H1 (cell line): ENCODE data around the gene OGDHL. TPM values are rescaled to one million over a fixed set of nuclear protein-coding genes. Genes with fewer than 3 reads are reported as not detected.

Source experiments
- CTCF ChIA-PET: fragments of 300-600 bp; sonication (Branson Sonifier 250); formaldehyde crosslinking; loops from one replicate; lab custom pipeline; 2021; ENCODE audit not compliant: partially characterized antibody; lab: Charles Lee
- POLR2A ChIA-PET: fragments of 300-600 bp; sonication (Branson Sonifier 250); formaldehyde crosslinking; loops from one replicate; lab custom pipeline; 2021; ENCODE audit warnings: inconsistent platforms; ENCODE audit not compliant: partially characterized antibody; lab: Charles Lee
- DNase-seq, 2 experiments: peaks; one replicate each; pipeline versions ENCODE4 v3.0.0 to v3.0.0-alpha.2; 2010 to 2022; ENCODE audit warnings: low spot score in 2 of 2, low read depth in 1 of 2, mixed read lengths in 1 of 2
- FAIRE-seq: peaks from 2 replicates; lab custom pipeline; 2011; peaks lifted over from hg19 to GRCh38; lab: Jason Lieb, UNC
- H2AFZ ChIP-seq: 2 replicates; pipeline ENCODE4 v1.8.1; 2012; ENCODE audit warnings: low read length, inconsistent platforms
- H2AK5ac ChIP-seq: 2 replicates; pipeline ENCODE4 v1.6.1; 2013; ENCODE audit warnings: low read depth, low read length
- H2BK120ac ChIP-seq: replicated peaks from 2 replicates; pipeline ENCODE3; 2013; ENCODE audit warnings: low read depth, low read length, inconsistent platforms
- H2BK12ac ChIP-seq: 2 replicates; pipeline ENCODE4 v1.6.1; 2013; ENCODE audit warnings: low read depth, low read length
- H2BK15ac ChIP-seq: 2 replicates; pipeline ENCODE4 v1.6.1; 2013; ENCODE audit warnings: low read length
- H2BK20ac ChIP-seq: 2 replicates; pipeline ENCODE4 v1.6.1; 2013; ENCODE audit warnings: low read length
- H2BK5ac ChIP-seq: 2 replicates; pipeline ENCODE4 v1.6.1; 2013; ENCODE audit warnings: low read depth, low read length
- H3K14ac ChIP-seq: 2 replicates; pipeline ENCODE4 v1.6.1; 2013; ENCODE audit warnings: inconsistent platforms; ENCODE audit not compliant: insufficient read length
- H3K18ac ChIP-seq: 2 replicates; pipeline ENCODE4 v1.6.1; 2013; ENCODE audit warnings: low read length; ENCODE audit errors: extremely low read depth
- H3K23ac ChIP-seq: 2 replicates; pipeline ENCODE4 v1.6.1; 2013; ENCODE audit warnings: inconsistent platforms; ENCODE audit not compliant: insufficient read length
- H3K23me2 ChIP-seq: 2 replicates; pipeline ENCODE4 v1.6.1; 2013; ENCODE audit warnings: low read depth, low read length
- H3K27ac ChIP-seq: 2 replicates; pipeline ENCODE4 v1.6.1; 2011; ENCODE audit warnings: low read depth, low read length, inconsistent platforms
- H3K27me3 ChIP-seq, 4 experiments: replicated peaks in 1 of 4; 1 replicate in 1 of 4; 2 replicates in 3 of 4; pipeline versions ENCODE4 v1.6.1 to v1.8.1; 2011 to 2013; ENCODE audit warnings: low read length in 3 of 4, mild to moderate bottlenecking in 3 of 4, inconsistent platforms in 2 of 4, mixed read lengths in 2 of 4, moderate library complexity in 1 of 4; ENCODE audit not compliant: control insufficient read depth in 3 of 4, insufficient read depth in 3 of 4; ENCODE audit errors: extremely low read depth in 1 of 4
- H3K36me3 ChIP-seq, 4 experiments: 2 replicates each; pipeline versions ENCODE4 v1.6.1 to v1.8.1; 2011 to 2013; ENCODE audit warnings: mild to moderate bottlenecking in 4 of 4, low read length in 3 of 4, moderate library complexity in 2 of 4, control low read depth in 1 of 4, inconsistent platforms in 1 of 4; ENCODE audit not compliant: insufficient read depth in 4 of 4, control insufficient read depth in 2 of 4
- H3K4ac ChIP-seq: replicated peaks from 2 replicates; pipeline ENCODE3; 2013; ENCODE audit warnings: low read length, low read depth, mixed read lengths, inconsistent platforms; ENCODE audit not compliant: insufficient read length
- H3K4me1 ChIP-seq, 4 experiments: replicated peaks in 1 of 4; 1 replicate in 1 of 4; 2 replicates in 3 of 4; pipeline versions ENCODE4 v1.6.1 to v1.8.1; 2011 to 2013; ENCODE audit warnings: low read length in 3 of 4, inconsistent platforms in 2 of 4, mixed read lengths in 1 of 4; ENCODE audit not compliant: insufficient read depth in 4 of 4, control insufficient read depth in 3 of 4
- H3K4me2 ChIP-seq, 2 experiments: 2 replicates each; pipeline versions ENCODE4 v1.6.1 to v1.8.1; 2011 to 2013; ENCODE audit warnings: low read depth in 2 of 2, low read length in 2 of 2, control low read depth in 1 of 2, inconsistent platforms in 1 of 2, mild to moderate bottlenecking in 1 of 2; ENCODE audit not compliant: insufficient read depth in 1 of 2
- H3K4me3 ChIP-seq, 4 experiments: fragments of 200-600, 300-600 bp in 1 of 4; sonication (generic), shearing (Covaris generic), sonication (Bioruptor Twin) in 1 of 4; 2 replicates each; pipeline versions ENCODE4 v1.5.1 to v1.8.1; 2011 to 2016; ENCODE audit warnings: low read length in 4 of 4, low read depth in 3 of 4, control low read depth in 2 of 4, inconsistent platforms in 2 of 4, mild to moderate bottlenecking in 2 of 4, mixed read lengths in 1 of 4, moderate library complexity in 1 of 4; ENCODE audit not compliant: insufficient read depth in 2 of 4; ENCODE audit errors: extremely low read depth in 1 of 4
- H3K56ac ChIP-seq: replicated peaks from 2 replicates; pipeline ENCODE3; 2013; ENCODE audit warnings: low read depth, mild to moderate bottlenecking, mixed read lengths, low read length, inconsistent platforms; ENCODE audit not compliant: insufficient read length
- H3K79me1 ChIP-seq: 2 replicates; pipeline ENCODE4 v1.6.1; 2013; ENCODE audit warnings: low read depth, low read length, control low read depth
- H3K79me2 ChIP-seq, 2 experiments: 2 replicates each; pipeline versions ENCODE4 v1.6.1 to v1.8.1; 2012 to 2013; ENCODE audit warnings: low read length in 2 of 2, mild to moderate bottlenecking in 2 of 2, inconsistent platforms in 1 of 2; ENCODE audit not compliant: insufficient read depth in 2 of 2, control insufficient read depth in 1 of 2
- H3K9ac ChIP-seq, 4 experiments: replicated peaks in 1 of 4; 1 replicate in 1 of 4; 2 replicates in 3 of 4; pipeline versions ENCODE4 v1.6.1 to v1.8.1; 2011 to 2013; ENCODE audit warnings: low read depth in 3 of 4, low read length in 3 of 4, control low read depth in 2 of 4, mild to moderate bottlenecking in 2 of 4, moderate library complexity in 2 of 4, inconsistent platforms in 1 of 4; ENCODE audit errors: extremely low read depth in 1 of 4
- H3K9me3 ChIP-seq, 2 experiments: 2 replicates each; pipeline versions ENCODE4 v1.6.1 to v1.8.1; 2012 to 2013; ENCODE audit warnings: mild to moderate bottlenecking in 2 of 2, moderate library complexity in 2 of 2, control low read depth in 1 of 2, inconsistent platforms in 1 of 2, low read depth in 1 of 2, low read length in 1 of 2, mixed read lengths in 1 of 2; ENCODE audit not compliant: insufficient read depth in 2 of 2
- H4K20me1 ChIP-seq, 2 experiments: replicated peaks in 1 of 2; 2 replicates each; pipeline versions ENCODE3 to v1.8.1; 2011 to 2013; ENCODE audit warnings: inconsistent platforms in 2 of 2, low read length in 2 of 2, mild to moderate bottlenecking in 1 of 2; ENCODE audit not compliant: insufficient read depth in 2 of 2, control insufficient read depth in 1 of 2
- H4K5ac ChIP-seq: 2 replicates; pipeline ENCODE4 v1.6.1; 2013; ENCODE audit warnings: low read length, low read depth, mixed read lengths, inconsistent platforms; ENCODE audit not compliant: insufficient read length
- H4K8ac ChIP-seq: 2 replicates; pipeline ENCODE4 v1.8.0; 2013; ENCODE audit warnings: mild to moderate bottlenecking, moderate library complexity, low read length, inconsistent platforms; ENCODE audit not compliant: insufficient read depth; ENCODE audit errors: extremely low read depth
- H4K91ac ChIP-seq: replicated peaks from 2 replicates; pipeline ENCODE3; 2013; ENCODE audit warnings: low read length, mixed read lengths, inconsistent platforms; ENCODE audit not compliant: insufficient read length
- CREB1 ChIP-seq: IDR thresholded peaks from 2 replicates; pipeline ENCODE4 v1.6.1; 2012; ENCODE audit warnings: inconsistent platforms
- EGR1 ChIP-seq: IDR thresholded peaks from 2 replicates; pipeline ENCODE4 v1.6.1; 2011; ENCODE audit warnings: low read depth, low read length, borderline replicate concordance
- JUN ChIP-seq: IDR thresholded peaks from 2 replicates; pipeline ENCODE4 v1.6.1; 2011; ENCODE audit warnings: low read depth, mild to moderate bottlenecking, improper control_type of control experiment, low read length
- KDM1A ChIP-seq: fragments of 200-600, 300-600 bp; sonication (generic); IDR thresholded peaks from 2 replicates; pipeline ENCODE4 v1.7.1; 2016; ENCODE audit warnings: mild to moderate bottlenecking, low read length, borderline replicate concordance
- MAFK ChIP-seq: IDR thresholded peaks from 2 replicates; pipeline ENCODE4 v1.6.1; 2012; ENCODE audit warnings: low read depth, mild to moderate bottlenecking, improper control_type of control experiment, low read length
- NANOG ChIP-seq: IDR thresholded peaks from 2 replicates; pipeline ENCODE4 v1.6.1; 2011; ENCODE audit warnings: low read length, low read depth, mild to moderate bottlenecking, inconsistent platforms; ENCODE audit not compliant: insufficient read depth, poor library complexity, severe bottlenecking
- NRF1 ChIP-seq: IDR thresholded peaks from 2 replicates; pipeline ENCODE4 v1.6.1; 2011; ENCODE audit warnings: mild to moderate bottlenecking, low read depth, low read length, improper control_type of control experiment
- POLR2A ChIP-seq, 2 experiments: IDR thresholded peaks; 1 replicate in 1 of 2; 2 replicates in 1 of 2; pipeline ENCODE4 v1.6.1; 2011; ENCODE audit warnings: low read depth in 2 of 2, low read length in 2 of 2, mild to moderate bottlenecking in 2 of 2; ENCODE audit errors: control extremely low read depth in 1 of 2
- RNF2 ChIP-seq: fragments of 200-900, 300-1000 bp; sonication (generic); IDR thresholded peaks from 2 replicates; pipeline ENCODE4 v1.7.1; 2016; ENCODE audit warnings: borderline replicate concordance, low read depth, mild to moderate bottlenecking, antibody characterized with exemption, low read length; ENCODE audit not compliant: poor library complexity, severe bottlenecking; ENCODE audit errors: missing control alignments
- SIRT6 ChIP-seq: IDR thresholded peaks from one replicate; pipeline ENCODE4 v1.7.1; 2012; ENCODE audit warnings: low read length, inconsistent platforms
- TAF7 ChIP-seq: optimal IDR thresholded peaks from 2 replicates; pipeline ENCODE3; 2011; ENCODE audit warnings: low read depth, mild to moderate bottlenecking, inconsistent platforms, low read length, moderate library complexity, borderline replicate concordance
- WGBS, 2 experiments: shearing (Covaris generic) in 1 of 2; methylation state at CpG; one replicate each; pipeline versions ENCODE4 v1.1.6 to v1.1.7; 2013 to 2015; ENCODE audit warnings: low lambda C conversion rate in 2 of 2, mixed read lengths in 2 of 2, inconsistent platforms in 1 of 2, low coverage in 1 of 2, missing lambda C conversion rate in 1 of 2; ENCODE audit not compliant: insufficient replicate concordance in 2 of 2, insufficient coverage in 1 of 2, insufficient read length in 1 of 2; ENCODE audit errors: extremely low coverage in 1 of 2, missing lambda C conversion rate in 1 of 2; 5-methylcytosine and 5-hydroxymethylcytosine counted together
- polyA plus RNA-seq, 7 experiments: library from polyadenylated mRNA; depleted of rRNA in 3 of 7; stranded (reverse) in 5 of 7; unstranded in 2 of 7; fragments of >200 nt in 5 of 7; fragments of 200-250 nt in 2 of 7; gene quantifications; 1 replicate in 5 of 7; 2 replicates in 1 of 7; 4 replicates in 1 of 7; pipeline versions ENCODE4 v1.2.1 to v1.2.3, GENCODE V29; 2011 to 2013; ENCODE audit warnings: missing spikeins in 2 of 7, mixed read lengths in 2 of 7
- total RNA-seq: library from RNA; stranded (reverse); fragmentation: NEBNext Ultra II Directional; extraction: Animal tissue kit (Norgen Biotek cat#: 25700); gene quantifications from 2 replicates; pipeline ENCODE4 v1.2.1, GENCODE V29; 2021
- TF ChIP-seq, protein P1 (sequence below), 3 experiments: IDR thresholded peaks; 1 replicate in 2 of 3; 2 replicates in 1 of 3; pipeline versions ENCODE4 v1.5.1 to v1.6.1; 2011; ENCODE audit warnings: low read length in 3 of 3, mild to moderate bottlenecking in 3 of 3, inconsistent platforms in 2 of 3, low read depth in 1 of 3, moderate library complexity in 1 of 3; ENCODE audit not compliant: insufficient read depth in 1 of 3; ENCODE audit errors: control extremely low read depth in 1 of 3

The OGDHL gene
- total and polyA plus RNA-seq, 2 of the 8 experiments (the other 6 are each of a cell fraction or from before 2014, with no cell fraction given) = 16.1 to 16.6 TPM

DNA sequence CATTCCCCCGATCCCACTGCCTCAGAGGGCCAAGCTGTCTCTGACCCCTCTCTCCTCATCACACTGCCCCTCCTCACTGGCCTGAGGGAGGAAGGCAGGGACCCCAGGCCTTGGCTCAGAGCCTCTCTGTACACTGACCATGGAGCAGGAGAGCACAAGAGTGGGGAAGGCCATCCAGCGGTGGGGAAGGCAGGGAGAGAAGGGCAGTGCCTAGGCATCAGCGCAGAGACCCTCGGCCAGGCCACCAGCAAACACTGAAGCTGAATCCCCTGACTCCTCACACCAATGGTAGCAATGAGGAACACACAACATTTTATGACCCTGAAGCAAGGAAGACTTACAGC lies 14.8 kb downstream of the OGDHL start:
- POLR2A ChIA-PET = interaction anchor here (1.4 kb wide), 1 partner anchor 8 kb away, joined by 3 read pairs; no protein-coding TSS in a partner anchor
- Histone ChIP-seq H3K79me2 (no peaks in the 10 kb centered on the region), H3K27ac (no peak overlapping the region), H4K5ac (no peak overlapping the region), H3K23ac (no peak overlapping the region), H3K4me1 (no peaks in the 10 kb centered on the region), H3K4me3 (no peak overlapping the region), H3K14ac (no peak overlapping the region), H4K20me1 (peaks cover 2 to 7% of the 10 kb centered on the region in 2 experiments), H3K36me3 (peaks cover 0 to 7% (median 6%) of the 10 kb centered on the region in 4 experiments; a peak in 4 of 8 replicates), H3K23me2 (peaks cover 1% of the 10 kb centered on the region; the same call in 1 of the 2 replicates), H3K18ac (no peak overlapping the region), H2BK12ac (no peak overlapping the region), H3K27me3 (no peaks in the 10 kb centered on the region), H3K56ac (no peak overlapping the region), H3K9me3 (no peaks in the 10 kb centered on the region), H2BK120ac (no peak overlapping the region), H4K91ac (no peak overlapping the region), H2BK15ac (no peak overlapping the region), H2AFZ (no peak overlapping the region), H4K8ac (no peak overlapping the region), H3K79me1 (no peaks in the 10 kb centered on the region; the same call in none of the 2 replicates), H2AK5ac (no peak overlapping the region), H2BK5ac (no peak overlapping the region; the same call in 1 of the 2 replicates), H2BK20ac (no peak overlapping the region), H3K4ac (no peak overlapping the region), H3K9ac (no peak overlapping the region), H3K4me2 (no peak overlapping the region)
- FAIRE-seq (no peak), DNase-seq (no peak)
- CTCF ChIA-PET = interaction anchor here (1.4 to 4.5 kb wide), 3 partner anchors 12 to 153 kb away, joined by 4 to 36 read pairs (median 6); no protein-coding TSS in a partner anchor
- WGBS, 2 experiments = 94% methylated on average over 4 of the region's 4 CpGs; no CpG with 5 or more reads in 1 of the 2 experiments
- no peak for TF ChIP-seq SIRT6
- no peak for TF ChIP-seq RNF2
- TF ChIP-seq, protein P1, sequence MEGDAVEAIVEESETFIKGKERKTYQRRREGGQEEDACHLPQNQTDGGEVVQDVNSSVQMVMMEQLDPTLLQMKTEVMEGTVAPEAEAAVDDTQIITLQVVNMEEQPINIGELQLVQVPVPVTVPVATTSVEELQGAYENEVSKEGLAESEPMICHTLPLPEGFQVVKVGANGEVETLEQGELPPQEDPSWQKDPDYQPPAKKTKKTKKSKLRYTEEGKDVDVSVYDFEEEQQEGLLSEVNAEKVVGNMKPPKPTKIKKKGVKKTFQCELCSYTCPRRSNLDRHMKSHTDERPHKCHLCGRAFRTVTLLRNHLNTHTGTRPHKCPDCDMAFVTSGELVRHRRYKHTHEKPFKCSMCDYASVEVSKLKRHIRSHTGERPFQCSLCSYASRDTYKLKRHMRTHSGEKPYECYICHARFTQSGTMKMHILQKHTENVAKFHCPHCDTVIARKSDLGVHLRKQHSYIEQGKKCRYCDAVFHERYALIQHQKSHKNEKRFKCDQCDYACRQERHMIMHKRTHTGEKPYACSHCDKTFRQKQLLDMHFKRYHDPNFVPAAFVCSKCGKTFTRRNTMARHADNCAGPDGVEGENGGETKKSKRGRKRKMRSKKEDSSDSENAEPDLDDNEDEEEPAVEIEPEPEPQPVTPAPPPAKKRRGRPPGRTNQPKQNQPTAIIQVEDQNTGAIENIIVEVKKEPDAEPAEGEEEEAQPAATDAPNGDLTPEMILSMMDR (IDR thresholded peaks at IDR 0.05; ENCODE audit: control extremely low read depth in 1 of 3, insufficient read depth in 1 of 3, low read depth in 1 of 3, low read length in 3 of 3) = no peak
- TF ChIP-seq KDM1A = no peak
- no peak for TF ChIP-seq JUN
- TF ChIP-seq NANOG = no peak
- TF ChIP-seq POLR2A (IDR thresholded peaks at IDR 0.05; ENCODE audit: control extremely low read depth in 1 of 2, low read depth in 2 of 2, low read length in 2 of 2) = no peak
- TF ChIP-seq MAFK = no peak
- TF ChIP-seq TAF7 = no peak
- TF ChIP-seq CREB1 = no peak
- TF ChIP-seq EGR1 = no peak
- TF ChIP-seq NRF1 = no peak
